SU-DHL-6 (cell line): Measurements from ENCODE around the gene FEZF2.

Source experiments
- H2AFZ ChIP-seq: fragments of 200-600 bp; sonication (generic); 2 replicates; pipeline ENCODE4 v1.6.1; 2014; ENCODE audit warnings: low read depth, mild to moderate bottlenecking, moderate library complexity, mixed read lengths, antibody characterized with exemption, low read length; ENCODE audit not compliant: severe bottlenecking
- H3F3A ChIP-seq: fragments of 200-600 bp; shearing (Covaris generic); 2 replicates; pipeline ENCODE4 v1.6.0; 2016; ENCODE audit warnings: antibody characterized with exemption, mild to moderate bottlenecking; ENCODE audit not compliant: insufficient read depth
- H3K27ac ChIP-seq: fragments of 200-600 bp; sonication (generic); 2 replicates; pipeline ENCODE4 v1.5.1; 2016; ENCODE audit warnings: low read depth, mild to moderate bottlenecking, low read length, moderate library complexity, mixed read lengths
- H3K27me3 ChIP-seq: fragments of 200-600 bp; sonication (generic), shearing (Covaris generic); 2 replicates; pipeline ENCODE4 v1.6.0; 2014; ENCODE audit warnings: mild to moderate bottlenecking, low read length
- H3K36me3 ChIP-seq: fragments of 200-600 bp; sonication (generic); 2 replicates; pipeline ENCODE4 v1.6.1; 2014; ENCODE audit warnings: mild to moderate bottlenecking, low read length, mixed read lengths
- H3K4me2 ChIP-seq: fragments of 300-600, 200-600 bp; shearing (Covaris generic), sonication (generic); 2 replicates; pipeline ENCODE4 v1.6.0; 2014; ENCODE audit warnings: low read length, low read depth, mild to moderate bottlenecking; ENCODE audit not compliant: poor library complexity, severe bottlenecking
- H3K4me3 ChIP-seq: fragments of 200-600 bp; sonication (generic); 2 replicates; pipeline ENCODE4 v1.5.1; 2014; ENCODE audit warnings: antibody characterized with exemption, low read length, mild to moderate bottlenecking, mixed read lengths; ENCODE audit not compliant: insufficient read depth, poor library complexity, severe bottlenecking
- H3K79me2 ChIP-seq: fragments of 200-600 bp; sonication (generic); 2 replicates; pipeline ENCODE4 v1.6.1; 2014; ENCODE audit warnings: mild to moderate bottlenecking, low read length, moderate library complexity; ENCODE audit not compliant: insufficient read depth
- H3K9ac ChIP-seq: fragments of 200-600 bp; sonication (generic); 2 replicates; pipeline ENCODE4 v1.7.0; 2014; ENCODE audit warnings: mild to moderate bottlenecking, low read length
- H3K9me2 ChIP-seq: fragments of 200-600 bp; sonication (generic); replicated peaks from 2 replicates; pipeline ENCODE4 v1.6.1; 2014; ENCODE audit warnings: low read length; ENCODE audit not compliant: insufficient read depth
- H3K9me3 ChIP-seq: fragments of 200-600 bp; sonication (generic); 2 replicates; pipeline ENCODE4 v1.6.1; 2014; ENCODE audit warnings: low read length, mixed read lengths; ENCODE audit not compliant: insufficient read depth
- H4K20me1 ChIP-seq: fragments of 200-600 bp; sonication (generic); 2 replicates; pipeline ENCODE4 v1.6.1; 2014; ENCODE audit warnings: low read depth, mild to moderate bottlenecking, antibody characterized with exemption, low read length, moderate library complexity, mixed read lengths
- EZH2phosphoT487 ChIP-seq: fragments of 200-600 bp; sonication (generic), shearing (Covaris generic); conservative IDR thresholded peaks from 2 replicates; pipeline ENCODE4 v1.6.1; 2018; ENCODE audit warnings: mild to moderate bottlenecking, antibody characterized with exemption, low read length, moderate library complexity, mixed read lengths
- TF ChIP-seq, protein P1 (sequence below): fragments of 200-600 bp; sonication (generic); IDR thresholded peaks from one replicate; pipeline ENCODE4 v1.5.1; 2017; ENCODE audit warnings: antibody characterized with exemption, mild to moderate bottlenecking, low read length, moderate library complexity; ENCODE audit not compliant: insufficient read depth, poor library complexity, severe bottlenecking

FEZF2 gene

DNA sequence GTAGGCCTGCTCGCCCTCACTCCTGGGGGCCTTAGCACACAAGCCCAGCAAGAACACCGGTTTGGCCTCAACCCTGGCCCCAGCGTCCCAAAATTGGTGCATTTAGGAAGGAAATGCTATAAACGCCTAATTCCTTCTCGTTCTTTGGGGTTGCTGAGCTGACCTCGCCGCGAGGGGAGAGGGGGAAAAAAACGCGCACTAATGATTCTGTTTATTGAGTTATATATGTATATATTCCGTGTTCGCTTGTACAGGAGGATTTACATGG is 3.9 kb downstream of the FEZF2 start:
- no peaks in the 10 kb centered on the region for H3K9me2 ChIP-seq
- H4K20me1 ChIP-seq = no peaks in the 10 kb centered on the region
- no peak for TF ChIP-seq EZH2phosphoT487
- TF ChIP-seq, protein P1, sequence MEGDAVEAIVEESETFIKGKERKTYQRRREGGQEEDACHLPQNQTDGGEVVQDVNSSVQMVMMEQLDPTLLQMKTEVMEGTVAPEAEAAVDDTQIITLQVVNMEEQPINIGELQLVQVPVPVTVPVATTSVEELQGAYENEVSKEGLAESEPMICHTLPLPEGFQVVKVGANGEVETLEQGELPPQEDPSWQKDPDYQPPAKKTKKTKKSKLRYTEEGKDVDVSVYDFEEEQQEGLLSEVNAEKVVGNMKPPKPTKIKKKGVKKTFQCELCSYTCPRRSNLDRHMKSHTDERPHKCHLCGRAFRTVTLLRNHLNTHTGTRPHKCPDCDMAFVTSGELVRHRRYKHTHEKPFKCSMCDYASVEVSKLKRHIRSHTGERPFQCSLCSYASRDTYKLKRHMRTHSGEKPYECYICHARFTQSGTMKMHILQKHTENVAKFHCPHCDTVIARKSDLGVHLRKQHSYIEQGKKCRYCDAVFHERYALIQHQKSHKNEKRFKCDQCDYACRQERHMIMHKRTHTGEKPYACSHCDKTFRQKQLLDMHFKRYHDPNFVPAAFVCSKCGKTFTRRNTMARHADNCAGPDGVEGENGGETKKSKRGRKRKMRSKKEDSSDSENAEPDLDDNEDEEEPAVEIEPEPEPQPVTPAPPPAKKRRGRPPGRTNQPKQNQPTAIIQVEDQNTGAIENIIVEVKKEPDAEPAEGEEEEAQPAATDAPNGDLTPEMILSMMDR = no peak
- H3K27me3 ChIP-seq = no peaks in the 10 kb centered on the region
- no peak overlapping the region for H3K9ac ChIP-seq
- H3F3A ChIP-seq = no peaks in the 10 kb centered on the region
- H3K4me3 ChIP-seq = no peak overlapping the region
- H3K4me2 ChIP-seq = no peak overlapping the region
- H2AFZ ChIP-seq = no peak overlapping the region
- no peaks in the 10 kb centered on the region for H3K79me2 ChIP-seq
- H3K36me3 ChIP-seq = no peaks in the 10 kb centered on the region
- no peak overlapping the region for H3K27ac ChIP-seq
- no peaks in the 10 kb centered on the region for H3K9me3 ChIP-seq

DNA sequence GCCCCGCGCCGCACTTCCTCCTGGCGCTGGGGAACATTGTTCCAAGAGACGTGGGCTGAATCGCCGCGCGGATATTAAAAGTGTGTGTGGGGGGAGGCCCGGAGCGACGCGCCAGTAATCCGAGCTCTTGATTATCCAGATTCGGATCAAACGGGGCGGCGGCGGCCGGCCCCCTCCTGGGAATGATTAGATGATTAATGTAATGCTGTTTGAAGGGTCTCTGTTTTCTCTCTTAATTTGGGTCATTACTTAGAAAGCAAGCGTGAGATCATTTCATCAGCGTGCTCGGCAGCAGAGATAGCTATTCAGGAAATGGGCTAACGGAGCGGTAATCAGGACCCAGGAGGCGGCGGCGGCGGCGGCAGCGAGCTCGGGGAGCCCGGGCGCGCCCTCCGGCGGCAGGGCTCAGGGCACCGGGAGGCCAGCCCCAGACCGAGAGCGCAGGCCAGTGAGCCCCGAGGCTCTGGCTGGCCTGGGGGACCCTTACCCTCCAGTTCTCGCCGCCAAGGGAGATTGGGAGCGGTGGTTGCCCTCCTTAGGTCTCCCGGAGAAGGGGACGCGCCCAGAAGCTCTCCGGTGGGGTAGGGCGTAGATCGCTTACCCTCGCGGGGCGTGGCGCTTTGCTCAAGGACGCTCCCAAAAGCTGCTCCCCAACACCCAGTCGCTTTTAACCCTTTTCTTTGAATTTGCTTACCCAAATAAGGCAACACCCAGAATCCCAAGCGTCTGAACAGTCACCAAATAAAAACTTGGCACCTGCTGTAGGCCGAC is 4.5 kb downstream of the FEZF2 start:
- Histone ChIP-seq H3K79me2 (no peaks in the 10 kb centered on the region), H3K4me2 (no peak overlapping the region), H3F3A (no peaks in the 10 kb centered on the region), H4K20me1 (no peaks in the 10 kb centered on the region), H3K4me3 (no peak overlapping the region), H3K9ac (no peak overlapping the region), H3K27me3 (no peaks in the 10 kb centered on the region), H3K9me3 (no peaks in the 10 kb centered on the region), H3K36me3 (no peaks in the 10 kb centered on the region), H2AFZ (no peak overlapping the region), H3K9me2 (no peaks in the 10 kb centered on the region), H3K27ac (no peak overlapping the region)
- no peak for TF ChIP-seq EZH2phosphoT487
- TF ChIP-seq, protein P1 = no peak

DNA sequence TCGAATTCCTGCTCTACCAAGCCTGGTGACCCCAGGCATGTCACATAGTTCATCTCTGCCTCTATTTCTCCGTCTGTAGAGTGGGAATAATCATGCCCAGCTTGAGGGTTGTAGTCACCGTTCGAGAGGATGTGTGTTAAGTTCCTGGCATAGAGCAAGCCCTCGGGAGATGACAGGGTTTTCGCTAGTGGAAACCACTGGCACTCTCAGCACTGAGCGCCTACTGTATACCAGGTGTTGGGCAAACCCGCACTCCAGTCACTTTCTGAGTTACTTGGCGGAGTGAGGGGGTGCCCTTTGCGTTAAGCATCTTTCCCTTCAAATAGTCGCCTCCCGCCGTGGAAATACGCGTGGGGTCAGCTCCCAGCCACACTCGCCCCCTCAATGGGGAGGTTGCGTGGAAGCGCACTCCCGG is 5.1 kb downstream of the FEZF2 start:
- H3F3A ChIP-seq = no peaks in the 10 kb centered on the region
- no peaks in the 10 kb centered on the region for H3K9me2 ChIP-seq
- H3K9ac ChIP-seq = no peak overlapping the region
- H3K27me3 ChIP-seq = no peaks in the 10 kb centered on the region
- TF ChIP-seq, protein P1 = no peak
- no peak for TF ChIP-seq EZH2phosphoT487
- H3K79me2 ChIP-seq = no peaks in the 10 kb centered on the region
- no peak overlapping the region for H3K4me3 ChIP-seq
- no peaks in the 10 kb centered on the region for H4K20me1 ChIP-seq
- H2AFZ ChIP-seq = no peak overlapping the region
- no peaks in the 10 kb centered on the region for H3K9me3 ChIP-seq
- H3K27ac ChIP-seq = no peak overlapping the region
- H3K36me3 ChIP-seq = no peaks in the 10 kb centered on the region
- H3K4me2 ChIP-seq = no peak overlapping the region
